H9 (cell line): ENCODE measurements around the gene C4orf51. TPM values are rescaled to one million over a fixed set of nuclear protein-coding genes. Genes with fewer than 3 reads are reported as not detected.

Source experiments
- DNase-seq: peaks from one replicate; pipeline ENCODE4 v3.0.0-alpha.2; 2017
- H2AFZ ChIP-seq: one replicate; pipeline ENCODE4 v1.6.1; 2013; ENCODE audit warnings: mild to moderate bottlenecking, low read length, control low read depth, moderate library complexity
- H2AK5ac ChIP-seq: 2 replicates; pipeline ENCODE4 v1.6.1; 2013; ENCODE audit warnings: low read length, control low read depth, mixed read lengths; ENCODE audit not compliant: insufficient read length
- H2BK120ac ChIP-seq: one replicate; pipeline ENCODE4 v1.6.1; 2013; ENCODE audit warnings: low read depth, mild to moderate bottlenecking, low read length, control low read depth, inconsistent platforms; ENCODE audit not compliant: poor library complexity, severe bottlenecking
- H2BK12ac ChIP-seq: 2 replicates; pipeline ENCODE4 v1.6.1; 2013; ENCODE audit warnings: low read length, control low read depth, mixed read lengths, low read depth; ENCODE audit not compliant: insufficient read length
- H2BK15ac ChIP-seq: 2 replicates; pipeline ENCODE4 v1.6.1; 2013; ENCODE audit warnings: low read depth, low read length, control low read depth
- H2BK20ac ChIP-seq: one replicate; pipeline ENCODE4 v1.6.1; 2013; ENCODE audit warnings: low read depth, mild to moderate bottlenecking, low read length, control low read depth, inconsistent platforms; ENCODE audit not compliant: poor library complexity, severe bottlenecking
- H2BK5ac ChIP-seq: 2 replicates; pipeline ENCODE4 v1.6.1; 2013; ENCODE audit warnings: low read length, control low read depth, mixed read lengths; ENCODE audit not compliant: insufficient read length
- H3K14ac ChIP-seq: 2 replicates; pipeline ENCODE4 v1.6.1; 2013; ENCODE audit warnings: low read length, control low read depth; ENCODE audit not compliant: insufficient read depth
- H3K18ac ChIP-seq: 2 replicates; pipeline ENCODE4 v1.6.1; 2013; ENCODE audit warnings: low read depth, mild to moderate bottlenecking, mixed read lengths, low read length, control low read depth; ENCODE audit not compliant: insufficient read length
- H3K23ac ChIP-seq: 2 replicates; pipeline ENCODE4 v1.6.1; 2013; ENCODE audit warnings: low read length, control low read depth, mixed read lengths, low read depth; ENCODE audit not compliant: insufficient read length
- H3K23me2 ChIP-seq: 2 replicates; pipeline ENCODE4 v1.6.1; 2013; ENCODE audit warnings: low read depth, mild to moderate bottlenecking, mixed read lengths, low read length, control low read depth; ENCODE audit not compliant: insufficient read length, poor library complexity, severe bottlenecking
- H3K27ac ChIP-seq: 2 replicates; pipeline ENCODE4 v1.5.1; 2013; ENCODE audit warnings: low read length, control low read depth, mixed read lengths, low read depth; ENCODE audit not compliant: insufficient read length
- H3K27me3 ChIP-seq: 2 replicates; pipeline ENCODE4 v1.6.1; 2013; ENCODE audit warnings: low read length, control low read depth, inconsistent platforms; ENCODE audit not compliant: insufficient read depth
- H3K4ac ChIP-seq: 2 replicates; pipeline ENCODE4 v1.6.1; 2013; ENCODE audit warnings: low read depth, mild to moderate bottlenecking, control low read depth, inconsistent platforms, low read length, moderate library complexity
- H3K4me1 ChIP-seq: 2 replicates; pipeline ENCODE4 v1.6.1; 2013; ENCODE audit warnings: low read length, control low read depth, inconsistent platforms; ENCODE audit not compliant: insufficient read depth
- H3K4me2 ChIP-seq: 2 replicates; pipeline ENCODE4 v1.6.1; 2013; ENCODE audit warnings: low read length, control low read depth, mixed read lengths; ENCODE audit not compliant: insufficient read length, insufficient read depth
- H3K56ac ChIP-seq: 2 replicates; pipeline ENCODE4 v1.6.1; 2013; ENCODE audit warnings: low read depth, mild to moderate bottlenecking, mixed read lengths, low read length, control low read depth; ENCODE audit not compliant: insufficient read length
- H3K79me1 ChIP-seq: 2 replicates; pipeline ENCODE4 v1.6.1; 2013; ENCODE audit warnings: low read depth, mild to moderate bottlenecking, moderate library complexity, low read length, control low read depth, inconsistent platforms; ENCODE audit not compliant: insufficient read depth, poor library complexity, severe bottlenecking
- H3K79me2 ChIP-seq: 2 replicates; pipeline ENCODE4 v1.6.1; 2013; ENCODE audit warnings: low read length, control low read depth, inconsistent platforms; ENCODE audit not compliant: insufficient read depth
- H3K9ac ChIP-seq: 2 replicates; pipeline ENCODE4 v1.6.1; 2013; ENCODE audit warnings: low read length, control low read depth, mixed read lengths; ENCODE audit not compliant: insufficient read length; ENCODE audit errors: extremely low read depth
- H3K9me3 ChIP-seq: one replicate; pipeline ENCODE4 v1.6.1; 2013; ENCODE audit warnings: low read depth, low read length, inconsistent platforms; ENCODE audit not compliant: control insufficient read depth
- H3T11ph ChIP-seq: one replicate; pipeline ENCODE4 v1.6.1; 2013; ENCODE audit warnings: mild to moderate bottlenecking, low read length, control low read depth, inconsistent platforms
- H4K20me1 ChIP-seq: one replicate; pipeline ENCODE4 v1.6.1; 2013; ENCODE audit not compliant: control insufficient read depth, insufficient read length, insufficient read depth
- H4K5ac ChIP-seq: 2 replicates; pipeline ENCODE4 v1.6.1; 2013; ENCODE audit warnings: low read depth, mild to moderate bottlenecking, mixed read lengths, low read length, control low read depth; ENCODE audit not compliant: insufficient read length
- H4K8ac ChIP-seq: replicated peaks from 2 replicates; pipeline ENCODE4 v1.6.1; 2013; ENCODE audit warnings: low read length, control low read depth, mixed read lengths, low read depth; ENCODE audit not compliant: insufficient read length
- H4K91ac ChIP-seq: 2 replicates; pipeline ENCODE4 v1.6.1; 2013; ENCODE audit warnings: low read depth, mild to moderate bottlenecking, moderate library complexity, mixed read lengths, low read length, control low read depth; ENCODE audit not compliant: insufficient read length
- H3K27ac Mint-ChIP-seq, 3 experiments: 2 replicates in 2 of 3; 3 replicates in 1 of 3; pipeline ENCODE4 v1.8.0; 2020 to 2021; ENCODE audit warnings: mixed read lengths in 3 of 3, mild to moderate bottlenecking in 1 of 3, moderate library complexity in 1 of 3
- H3K27me3 Mint-ChIP-seq: 2 replicates; pipeline ENCODE4 v1.8.0; 2021; ENCODE audit warnings: low read depth, mild to moderate bottlenecking, moderate library complexity, mixed read lengths
- H3K36me3 Mint-ChIP-seq, 3 experiments: 2 replicates in 2 of 3; 3 replicates in 1 of 3; pipeline ENCODE4 v1.8.0; 2020 to 2021; ENCODE audit warnings: low read depth in 3 of 3, mixed read lengths in 3 of 3; ENCODE audit not compliant: insufficient read depth in 1 of 3
- H3K4me1 Mint-ChIP-seq, 2 experiments: 2 replicates each; pipeline ENCODE4 v1.8.0; 2020; ENCODE audit warnings: mixed read lengths in 2 of 2
- H3K4me3 Mint-ChIP-seq, 2 experiments: 2 replicates in 1 of 2; 3 replicates in 1 of 2; pipeline ENCODE4 v1.8.0; 2020 to 2021; ENCODE audit warnings: mild to moderate bottlenecking in 2 of 2, mixed read lengths in 2 of 2, moderate library complexity in 1 of 2
- H3K9me3 Mint-ChIP-seq, 2 experiments: 2 replicates in 1 of 2; 3 replicates in 1 of 2; pipeline ENCODE4 v1.8.0; 2020; ENCODE audit warnings: mild to moderate bottlenecking in 2 of 2, mixed read lengths in 2 of 2, moderate library complexity in 1 of 2
- WGBS: extraction: QIAGEN DNeasy Blood & Tissue Kit; methylation state at CpG from one replicate; pipeline ENCODE4 v1.1.7; 2013; ENCODE audit warnings: missing lambda C conversion rate, low lambda C conversion rate, mixed read lengths; ENCODE audit not compliant: insufficient read length; ENCODE audit errors: extremely low coverage; 5-methylcytosine and 5-hydroxymethylcytosine counted together
- total RNA-seq: library from RNA; stranded (reverse); gene quantifications from 2 replicates; pipeline ENCODE4 v1.2.1, GENCODE V29; 2021
- TF ChIP-seq, protein P1 (sequence below): fragments of 200-600 bp; sonication (generic); conservative IDR thresholded peaks from 3 replicates; pipeline ENCODE4 v1.8.0; 2021; ENCODE audit warnings: antibody characterized with exemption, mild to moderate bottlenecking

The C4orf51 gene
- total RNA-seq, 1 experiment from 2014 or later: 6.0 TPM

GRCh38 chr4:145760176-145760575, 80.2 kb downstream of the C4orf51 start:
- Mint-ChIP-seq H3K36me3 (peaks cover 39 to 66% (median 54%) of the 10 kb centered on the region in 3 experiments), H3K9me3 (no peaks in the 10 kb centered on the region)

More at GRCh38 chr4:145760176-145760575, 80.2 kb downstream of the C4orf51 start:
- Histone ChIP-seq H4K20me1 (no peaks in the 10 kb centered on the region), H3K9ac (no peak overlapping the region), H2AFZ (no peak overlapping the region), H4K5ac (no peak overlapping the region), H3K9me3 (no peaks in the 10 kb centered on the region), H3K79me2 (no peaks in the 10 kb centered on the region), H3K23ac (no peak overlapping the region), H2AK5ac (no peak overlapping the region), H3K56ac (no peak overlapping the region), H3K4me1 (no peaks in the 10 kb centered on the region), H2BK15ac (no peak overlapping the region), H2BK120ac (no peak overlapping the region), H3K23me2 (no peaks in the 10 kb centered on the region), H2BK5ac (no peak overlapping the region), H4K8ac (no peak overlapping the region), H3K18ac (no peak overlapping the region), H3K4me2 (no peak overlapping the region), H2BK20ac (no peak overlapping the region), H3K14ac (no peak overlapping the region), H3T11ph (no peak overlapping the region), H3K79me1 (no peaks in the 10 kb centered on the region), H3K27ac (no peak overlapping the region), H2BK12ac (no peak overlapping the region), H4K91ac (no peak overlapping the region), H3K4ac (no peak overlapping the region), H3K27me3 (no peaks in the 10 kb centered on the region)
- Mint-ChIP-seq H3K4me3 (no peak overlapping the region), H3K4me1 (peaks cover 4 to 6% of the 10 kb centered on the region in 2 experiments; a peak in 1 of 4 replicates), H3K27me3 (no peaks in the 10 kb centered on the region; the same call in 1 of the 2 replicates), H3K27ac (peak overlapping the region in 1 of 3 experiments; percentile 78; a peak in 1 of 7 replicates)
- DNase-seq: no peak
- TF ChIP-seq, protein P1, sequence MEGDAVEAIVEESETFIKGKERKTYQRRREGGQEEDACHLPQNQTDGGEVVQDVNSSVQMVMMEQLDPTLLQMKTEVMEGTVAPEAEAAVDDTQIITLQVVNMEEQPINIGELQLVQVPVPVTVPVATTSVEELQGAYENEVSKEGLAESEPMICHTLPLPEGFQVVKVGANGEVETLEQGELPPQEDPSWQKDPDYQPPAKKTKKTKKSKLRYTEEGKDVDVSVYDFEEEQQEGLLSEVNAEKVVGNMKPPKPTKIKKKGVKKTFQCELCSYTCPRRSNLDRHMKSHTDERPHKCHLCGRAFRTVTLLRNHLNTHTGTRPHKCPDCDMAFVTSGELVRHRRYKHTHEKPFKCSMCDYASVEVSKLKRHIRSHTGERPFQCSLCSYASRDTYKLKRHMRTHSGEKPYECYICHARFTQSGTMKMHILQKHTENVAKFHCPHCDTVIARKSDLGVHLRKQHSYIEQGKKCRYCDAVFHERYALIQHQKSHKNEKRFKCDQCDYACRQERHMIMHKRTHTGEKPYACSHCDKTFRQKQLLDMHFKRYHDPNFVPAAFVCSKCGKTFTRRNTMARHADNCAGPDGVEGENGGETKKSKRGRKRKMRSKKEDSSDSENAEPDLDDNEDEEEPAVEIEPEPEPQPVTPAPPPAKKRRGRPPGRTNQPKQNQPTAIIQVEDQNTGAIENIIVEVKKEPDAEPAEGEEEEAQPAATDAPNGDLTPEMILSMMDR: no peak
- WGBS: no CpG with 5 or more reads among the region's 8 CpGs
